Stimulated activated CD4-positive, alpha-beta T cell treated with anti-CD3 and anti-CD28 coated beads, Interleukin-12 subunit alpha, Interleukin-12 subunit beta, amount 100 ng/mL, for 24 hours (primary cell): ENCODE measurements around the gene KRT37.
"Not testable (repeated sequence)": the region's sequence is repeated elsewhere in the genome, so short reads cannot be mapped to it uniquely, and the experiment has no call there.

ENCODE experiments used
- DNase-seq, 2 experiments: peaks; one replicate each; pipeline ENCODE4 v3.0.0-alpha.2; 2020; ENCODE audit warnings: low read depth in 2 of 2

Gene KRT37

GRCh38 chr17:41404024-41404671 is 20.2 kb downstream of the KRT37 start:
- peak; percentile 26 to 54 for DNase-seq

GRCh38 chr17:41403404-41404023 is 20.9 kb downstream of the KRT37 start:
- no peak for DNase-seq

GRCh38 chr17:41402161-41402560 is 22.2 kb downstream of the KRT37 start:
- no peak for DNase-seq

- DNase-seq: no peak
Measured at GRCh38 chr17:41396996-41397660, 27.3 kb downstream of the KRT37 start, which contains the start of gene KRT31. Gene KRT31, minus strand, starts transcription at chr17:41397608. Its CDS starts 69 bp downstream, at chr17:41397539.

GRCh38 chr17:41396340-41396739 is 28.0 kb downstream of the KRT37 start:
- DNase-seq: no peak

GRCh38 chr17:41395611-41396010 is 28.8 kb downstream of the KRT37 start:
- DNase-seq: no peak

GRCh38 chr17:41395044-41395443 is 29.3 kb downstream of the KRT37 start:
- DNase-seq: not testable (repeated sequence)

GRCh38 chr17:41394254-41394996 is 30.0 kb downstream of the KRT37 start:
- DNase-seq: no peak

- DNase-seq: no peak
Measured at GRCh38 chr17:41393826-41394225, 30.6 kb downstream of the KRT37 start.

GRCh38 chr17:41393294-41393693 is 31.1 kb downstream of the KRT37 start:
- DNase-seq: no peak

- DNase-seq: no peak
Measured at GRCh38 chr17:41392278-41392677, 32.1 kb downstream of the KRT37 start.

GRCh38 chr17:41391535-41391934 is 32.9 kb downstream of the KRT37 start:
- DNase-seq: no peak

- DNase-seq: no peak
Measured at GRCh38 chr17:41390411-41390938, 33.9 kb downstream of the KRT37 start.

GRCh38 chr17:41387670-41388069 is 36.7 kb downstream of the KRT37 start:
- DNase-seq: no peak

- no peak for DNase-seq
Measured at GRCh38 chr17:41386227-41386626, 38.2 kb downstream of the KRT37 start.

GRCh38 chr17:41383690-41384089 is 40.7 kb downstream of the KRT37 start:
- no peak for DNase-seq

GRCh38 chr17:41382394-41382793 is 42.0 kb downstream of the KRT37 start:
- no peak for DNase-seq

- not testable (repeated sequence) for DNase-seq
Measured at GRCh38 chr17:41381943-41382342, 42.4 kb downstream of the KRT37 start, which contains the start of gene KRT34. Gene KRT34, minus strand, starts transcription at chr17:41382306. Its CDS starts 60 bp downstream, at chr17:41382246.

GRCh38 chr17:41380091-41380490 is 44.3 kb downstream of the KRT37 start:
- DNase-seq: not testable (repeated sequence)

- DNase-seq: no peak
Measured at GRCh38 chr17:41377546-41377945, 46.8 kb downstream of the KRT37 start.
